Tibial nerve (tissue), 4 donors: Measurements from ENCODE around the gene CSNK1G3. TPM values are rescaled to one million over a fixed set of nuclear protein-coding genes. Genes with fewer than 3 reads are reported as not detected.
"Not testable (repeated sequence)": the region's sequence is repeated elsewhere in the genome, so short reads cannot be mapped to it uniquely, and the experiment has no call there.

Experiments
- DNase-seq, 2 donors: peaks; one replicate each; pipeline ENCODE4 v3.0.0-alpha.2; 2019; ENCODE audit warnings: low spot score in 2 of 2
- H3K27ac ChIP-seq, 4 donors: fragments of 200-600 bp; sonication (generic) in 3 of 4; one replicate each; pipeline ENCODE4 v1.5.1; 2017 to 2019; ENCODE audit warnings: mild to moderate bottlenecking in 1 of 4
- H3K27me3 ChIP-seq, 2 donors: fragments of 200-600 bp; sonication (generic) in 1 of 2; one replicate each; pipeline versions ENCODE4 v1.5.1 to v1.6.0; 2017 to 2019
- H3K36me3 ChIP-seq, 3 donors: fragments of 200-600 bp; sonication (generic); one replicate each; pipeline ENCODE4 v1.5.1; 2018 to 2019
- H3K4me1 ChIP-seq, 4 donors: fragments of 200-600 bp; sonication (generic) in 3 of 4; one replicate each; pipeline ENCODE4 v1.5.1; 2017 to 2019
- H3K4me3 ChIP-seq, 4 donors: fragments of 200-600 bp; sonication (generic) in 3 of 4; one replicate each; pipeline ENCODE4 v1.5.1; 2017 to 2019; ENCODE audit warnings: mild to moderate bottlenecking in 1 of 4, moderate library complexity in 1 of 4
- H3K9me3 ChIP-seq, 4 donors: fragments of 200-600 bp; sonication (generic) in 3 of 4; one replicate each; pipeline ENCODE4 v1.5.1; 2017 to 2019
- EP300 ChIP-seq, 2 donors: sonication (generic); formaldehyde crosslinking; IDR thresholded peaks; one replicate each; pipeline ENCODE4 v1.6.1; 2017; ENCODE audit warnings: antibody characterized with exemption in 2 of 2, mild to moderate bottlenecking in 1 of 2
- POLR2A ChIP-seq, 2 donors: fragments of 450-650 bp; IDR thresholded peaks; one replicate each; pipeline ENCODE4 v1.6.1; 2017; ENCODE audit warnings: antibody characterized with exemption in 2 of 2, mild to moderate bottlenecking in 2 of 2, moderate library complexity in 2 of 2
- WGBS, 2 donors: methylation state at CpG; one replicate each; pipeline ENCODE4 v1.1.5; 2018; 5-methylcytosine and 5-hydroxymethylcytosine counted together
- total RNA-seq, 4 donors: library from RNA; depleted of rRNA; stranded (reverse); fragments of >200 nt; gene quantifications; one replicate each; pipeline ENCODE4 v1.1.0, GENCODE V29; 2016
- TF ChIP-seq, protein P1 (sequence below), 5 experiments: fragments of 200-600 bp in 3 of 5; fragments of 450-650 bp in 2 of 5; sonication (generic) in 3 of 5; IDR thresholded peaks; one replicate each; pipeline ENCODE4 v1.5.1; 2016 to 2019; ENCODE audit warnings: antibody characterized with exemption in 5 of 5, mild to moderate bottlenecking in 3 of 5, moderate library complexity in 2 of 5

CSNK1G3 gene
- total RNA-seq, 4 donors from 2014 or later = 34.5 to 48.1 (median 39.5) TPM

- Histone ChIP-seq H3K9me3 (peaks cover 0 to 40% (median 5%) of the 10 kb centered on the region in 4 donors), H3K4me3 (no peak overlapping the region), H3K27ac (no peak overlapping the region), H3K27me3 (no peaks in the 10 kb centered on the region), H3K4me1 (no peaks in the 10 kb centered on the region), H3K36me3 (no peaks in the 10 kb centered on the region)
- WGBS, 2 donors = 89 to 94% methylated on average over 8 to 9 of the region's 10 CpGs
- TF ChIP-seq EP300 (IDR thresholded peaks at IDR 0.05) = no peak
- TF ChIP-seq, protein P1, sequence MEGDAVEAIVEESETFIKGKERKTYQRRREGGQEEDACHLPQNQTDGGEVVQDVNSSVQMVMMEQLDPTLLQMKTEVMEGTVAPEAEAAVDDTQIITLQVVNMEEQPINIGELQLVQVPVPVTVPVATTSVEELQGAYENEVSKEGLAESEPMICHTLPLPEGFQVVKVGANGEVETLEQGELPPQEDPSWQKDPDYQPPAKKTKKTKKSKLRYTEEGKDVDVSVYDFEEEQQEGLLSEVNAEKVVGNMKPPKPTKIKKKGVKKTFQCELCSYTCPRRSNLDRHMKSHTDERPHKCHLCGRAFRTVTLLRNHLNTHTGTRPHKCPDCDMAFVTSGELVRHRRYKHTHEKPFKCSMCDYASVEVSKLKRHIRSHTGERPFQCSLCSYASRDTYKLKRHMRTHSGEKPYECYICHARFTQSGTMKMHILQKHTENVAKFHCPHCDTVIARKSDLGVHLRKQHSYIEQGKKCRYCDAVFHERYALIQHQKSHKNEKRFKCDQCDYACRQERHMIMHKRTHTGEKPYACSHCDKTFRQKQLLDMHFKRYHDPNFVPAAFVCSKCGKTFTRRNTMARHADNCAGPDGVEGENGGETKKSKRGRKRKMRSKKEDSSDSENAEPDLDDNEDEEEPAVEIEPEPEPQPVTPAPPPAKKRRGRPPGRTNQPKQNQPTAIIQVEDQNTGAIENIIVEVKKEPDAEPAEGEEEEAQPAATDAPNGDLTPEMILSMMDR (IDR thresholded peaks at IDR 0.05) = no peak
- TF ChIP-seq POLR2A (IDR thresholded peaks at IDR 0.05) = no peak
- no peak for DNase-seq
Measured at GRCh38 chr5:123628860-123629544, 117.0 kb downstream of the CSNK1G3 start.

- no peak overlapping the region for H3K4me3 ChIP-seq
- TF ChIP-seq POLR2A (IDR thresholded peaks at IDR 0.05) = no peak
- TF ChIP-seq EP300 (IDR thresholded peaks at IDR 0.05) = no peak
- TF ChIP-seq, protein P1 (IDR thresholded peaks at IDR 0.05) = no peak
- H3K4me1 ChIP-seq = no peaks in the 10 kb centered on the region
- H3K9me3 ChIP-seq = peaks cover 0 to 16% (median 0%) of the 10 kb centered on the region in 4 donors
- DNase-seq = no peak
- no peaks in the 10 kb centered on the region for H3K36me3 ChIP-seq
- no peaks in the 10 kb centered on the region for H3K27me3 ChIP-seq
- WGBS, 2 donors = 95 to 96% methylated on average over 21 of the region's 21 CpGs
- no peak overlapping the region for H3K27ac ChIP-seq
Measured at GRCh38 chr5:123636006-123636405, 124.0 kb downstream of the CSNK1G3 start.

DNA sequence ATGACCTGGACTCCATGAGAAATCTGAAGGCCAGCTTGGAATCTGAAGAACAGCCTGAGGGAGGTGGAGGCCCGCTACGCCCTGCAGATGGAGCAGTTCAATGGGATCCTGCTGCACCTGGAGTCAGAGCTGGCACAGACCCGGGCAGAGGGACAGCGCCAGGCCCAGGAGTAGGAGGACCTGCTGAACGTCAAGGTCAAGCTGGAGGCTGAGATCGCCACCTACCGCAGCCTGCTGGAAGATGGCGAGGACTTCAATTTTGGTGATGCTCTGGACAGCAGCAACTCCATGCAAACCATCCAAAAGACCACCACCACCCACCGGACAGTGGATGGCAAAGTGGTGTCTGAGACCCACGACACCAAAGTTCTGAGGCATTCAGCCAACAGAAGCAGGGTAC lies 125.1 kb downstream of the CSNK1G3 start:
- not testable (repeated sequence) for DNase-seq, H3K4me3 ChIP-seq, H3K27me3 ChIP-seq, H3K4me1 ChIP-seq, H3K27ac ChIP-seq, H3K36me3 ChIP-seq
- peaks cover 0 to 14% (median 0%) of the 10 kb centered on the region in 4 donors for H3K9me3 ChIP-seq
- 87 to 92% methylated on average over 9 to 10 of the region's 10 CpGs for WGBS, 2 donors

- WGBS, 2 donors = 77 to 83% methylated on average over 2 of the region's 2 CpGs
- Histone ChIP-seq H3K4me1 (no peaks in the 10 kb centered on the region), H3K9me3 (peaks cover 0 to 10% (median 0%) of the 10 kb centered on the region in 4 donors), H3K4me3 (no peak overlapping the region), H3K27me3 (no peaks in the 10 kb centered on the region), H3K27ac (no peak overlapping the region), H3K36me3 (no peaks in the 10 kb centered on the region)
- TF ChIP-seq POLR2A (IDR thresholded peaks at IDR 0.05) (no peak), EP300 (IDR thresholded peaks at IDR 0.05) (no peak)
- TF ChIP-seq, protein P1 (IDR thresholded peaks at IDR 0.05) = no peak
- no peak for DNase-seq
Measured at GRCh38 chr5:123639244-123639643, 127.3 kb downstream of the CSNK1G3 start.

GRCh38 chr5:123645024-123645603 lies 133.1 kb downstream of the CSNK1G3 start:
- TF ChIP-seq, protein P1 (IDR thresholded peaks at IDR 0.05) = no peak
- no peak for TF ChIP-seq POLR2A (IDR thresholded peaks at IDR 0.05)
- TF ChIP-seq EP300 (IDR thresholded peaks at IDR 0.05) = no peak

More at GRCh38 chr5:123645024-123645603, 133.1 kb downstream of the CSNK1G3 start:
- Histone ChIP-seq H3K9me3 (peaks cover 0 to 9% (median 0%) of the 10 kb centered on the region in 4 donors), H3K27me3 (no peaks in the 10 kb centered on the region), H3K36me3 (no peaks in the 10 kb centered on the region), H3K4me1 (no peaks in the 10 kb centered on the region), H3K27ac (no peak overlapping the region), H3K4me3 (no peak overlapping the region)
- WGBS, 2 donors = 42 to 49% methylated on average over 1 of the region's 1 CpG
- no peak for DNase-seq
